H1 (cell line): ENCODE results near the gene ITGAE.
"Not testable (repeated sequence)": the region's sequence is repeated elsewhere in the genome, so short reads cannot be mapped to it uniquely, and the experiment has no call there.

ENCODE experiments used
- POLR2A ChIP-seq, 2 experiments: IDR thresholded peaks; 1 replicate in 1 of 2; 2 replicates in 1 of 2; pipeline ENCODE4 v1.6.1; 2011; ENCODE audit warnings: low read depth in 2 of 2, low read length in 2 of 2, mild to moderate bottlenecking in 2 of 2; ENCODE audit errors: control extremely low read depth in 1 of 2
- RNF2 ChIP-seq: fragments of 200-900, 300-1000 bp; sonication (generic); IDR thresholded peaks from 2 replicates; pipeline ENCODE4 v1.7.1; 2016; ENCODE audit warnings: borderline replicate concordance, low read depth, mild to moderate bottlenecking, antibody characterized with exemption, low read length; ENCODE audit not compliant: poor library complexity, severe bottlenecking; ENCODE audit errors: missing control alignments
- TF ChIP-seq, protein P1 (sequence below), 3 experiments: IDR thresholded peaks; 1 replicate in 2 of 3; 2 replicates in 1 of 3; pipeline versions ENCODE4 v1.5.1 to v1.6.1; 2011; ENCODE audit warnings: low read length in 3 of 3, mild to moderate bottlenecking in 3 of 3, inconsistent platforms in 2 of 3, low read depth in 1 of 3, moderate library complexity in 1 of 3; ENCODE audit not compliant: insufficient read depth in 1 of 3; ENCODE audit errors: control extremely low read depth in 1 of 3

DNA sequence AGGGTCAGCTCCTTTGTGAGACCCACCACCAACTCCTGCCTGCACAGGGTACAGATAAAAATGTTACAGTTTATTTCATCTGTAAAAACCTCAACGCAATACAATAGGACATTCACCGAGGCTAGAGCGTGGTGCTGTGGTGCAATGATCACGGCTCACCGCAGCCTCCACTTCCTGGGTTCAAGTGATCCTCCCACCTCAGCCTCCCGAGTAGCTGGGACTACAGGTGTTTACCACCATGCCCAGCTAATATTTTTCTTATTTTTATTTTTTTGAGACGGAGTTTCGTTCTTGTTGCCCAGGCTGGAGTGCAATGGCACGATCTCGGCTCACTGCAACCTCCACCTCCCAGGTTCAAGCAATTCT, 66.1 kb downstream of the ITGAE start:
- TF ChIP-seq, protein P1, sequence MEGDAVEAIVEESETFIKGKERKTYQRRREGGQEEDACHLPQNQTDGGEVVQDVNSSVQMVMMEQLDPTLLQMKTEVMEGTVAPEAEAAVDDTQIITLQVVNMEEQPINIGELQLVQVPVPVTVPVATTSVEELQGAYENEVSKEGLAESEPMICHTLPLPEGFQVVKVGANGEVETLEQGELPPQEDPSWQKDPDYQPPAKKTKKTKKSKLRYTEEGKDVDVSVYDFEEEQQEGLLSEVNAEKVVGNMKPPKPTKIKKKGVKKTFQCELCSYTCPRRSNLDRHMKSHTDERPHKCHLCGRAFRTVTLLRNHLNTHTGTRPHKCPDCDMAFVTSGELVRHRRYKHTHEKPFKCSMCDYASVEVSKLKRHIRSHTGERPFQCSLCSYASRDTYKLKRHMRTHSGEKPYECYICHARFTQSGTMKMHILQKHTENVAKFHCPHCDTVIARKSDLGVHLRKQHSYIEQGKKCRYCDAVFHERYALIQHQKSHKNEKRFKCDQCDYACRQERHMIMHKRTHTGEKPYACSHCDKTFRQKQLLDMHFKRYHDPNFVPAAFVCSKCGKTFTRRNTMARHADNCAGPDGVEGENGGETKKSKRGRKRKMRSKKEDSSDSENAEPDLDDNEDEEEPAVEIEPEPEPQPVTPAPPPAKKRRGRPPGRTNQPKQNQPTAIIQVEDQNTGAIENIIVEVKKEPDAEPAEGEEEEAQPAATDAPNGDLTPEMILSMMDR (IDR thresholded peaks at IDR 0.05; ENCODE audit: control extremely low read depth in 1 of 3, insufficient read depth in 1 of 3, low read depth in 1 of 3, low read length in 3 of 3): not testable (repeated sequence)
- not testable (repeated sequence) for TF ChIP-seq RNF2; POLR2A (IDR thresholded peaks at IDR 0.05; ENCODE audit: control extremely low read depth in 1 of 2, low read depth in 2 of 2, low read length in 2 of 2)
